ENCODE data around the gene NRG3. TPM values are rescaled to one million over a fixed set of nuclear protein-coding genes. Genes with fewer than 3 reads are reported as not detected.

Gene NRG3
- total RNA-seq, 1 donor: not detected

DNA sequence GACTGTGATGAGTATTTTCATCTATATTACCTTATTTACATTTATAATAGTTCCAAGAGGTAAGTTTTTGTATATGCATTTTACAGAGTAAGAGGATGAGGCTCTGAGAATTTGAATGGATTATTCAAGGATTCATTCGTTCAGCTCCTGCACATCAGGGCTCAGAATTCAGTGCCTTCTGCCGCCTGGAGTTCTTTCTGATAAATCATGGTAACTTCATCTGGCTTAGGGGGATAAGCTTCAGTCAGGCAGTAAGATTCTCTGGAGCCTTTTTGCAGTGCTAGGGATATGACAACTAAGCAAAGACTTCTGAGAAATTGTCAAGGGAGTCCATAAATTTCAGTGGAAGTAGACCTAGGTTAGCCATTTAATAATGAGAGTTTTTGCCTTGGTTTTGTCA, 668.6 kb downstream of the NRG3 start:
- no peak for DNase-seq (ENCODE audit: low read depth in 2 of 3, low spot score in 2 of 3)

DNA sequence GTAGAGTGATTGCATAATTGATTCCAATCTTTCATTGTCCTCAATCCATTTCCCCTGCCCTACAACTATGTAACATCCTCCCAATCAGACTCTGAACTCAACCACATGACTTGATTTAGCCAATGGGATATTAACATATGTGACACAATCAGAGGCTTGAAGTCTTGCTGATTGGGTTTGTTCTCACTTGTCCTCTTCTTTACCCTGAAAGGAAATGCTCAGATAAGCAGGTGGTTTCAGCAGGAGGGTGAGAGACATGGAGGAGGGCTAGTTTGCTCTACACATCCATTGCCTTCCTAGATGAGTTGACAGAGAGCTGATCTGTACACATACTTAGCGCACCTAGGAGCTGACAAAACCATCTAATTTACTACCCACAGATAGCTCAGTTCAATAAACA, 669.4 kb downstream of the NRG3 start:
- DNase-seq (ENCODE audit: low read depth in 2 of 3, low spot score in 2 of 3): no peak

DNA sequence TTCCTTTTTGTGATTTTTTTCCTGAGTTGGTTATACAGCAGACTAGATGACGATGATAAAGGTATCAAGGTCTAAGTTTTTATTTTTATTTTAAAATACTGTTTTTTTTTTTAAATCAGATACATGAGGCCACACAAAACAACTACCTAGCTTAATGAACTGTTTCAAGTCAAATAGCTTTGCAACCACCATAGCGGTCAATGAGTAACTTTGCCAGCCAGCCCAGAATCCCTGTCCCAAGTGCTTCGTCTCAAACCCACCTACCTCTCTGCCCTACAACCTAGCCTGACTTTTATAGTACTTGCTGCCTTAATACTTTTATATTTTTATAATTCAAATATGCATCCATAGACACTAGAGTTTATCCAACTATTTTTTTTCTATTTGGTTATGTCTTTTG, 676.5 kb downstream of the NRG3 start:
- DNase-seq (ENCODE audit: low read depth in 2 of 3, low spot score in 2 of 3): no peak

DNA sequence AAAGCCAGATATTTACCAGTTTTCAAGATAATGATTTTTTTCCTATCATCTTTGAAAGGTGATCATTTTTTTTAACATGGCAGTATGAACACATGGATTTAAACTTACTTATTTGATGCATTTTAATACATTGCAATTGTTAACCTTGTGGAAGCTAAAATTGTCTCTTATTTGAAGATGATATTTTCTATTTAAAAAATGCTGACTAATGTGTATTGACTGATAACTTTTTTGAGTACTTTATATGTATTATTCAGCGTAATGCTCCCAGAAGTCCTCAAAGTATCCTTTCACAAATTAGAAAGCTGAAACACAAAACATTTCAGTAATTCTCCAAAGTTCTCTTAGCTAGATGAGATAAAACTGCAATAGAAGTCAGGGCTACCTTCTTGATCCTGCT, 677.3 kb downstream of the NRG3 start:
- no peak for DNase-seq (ENCODE audit: low read depth in 2 of 3, low spot score in 2 of 3)

DNA sequence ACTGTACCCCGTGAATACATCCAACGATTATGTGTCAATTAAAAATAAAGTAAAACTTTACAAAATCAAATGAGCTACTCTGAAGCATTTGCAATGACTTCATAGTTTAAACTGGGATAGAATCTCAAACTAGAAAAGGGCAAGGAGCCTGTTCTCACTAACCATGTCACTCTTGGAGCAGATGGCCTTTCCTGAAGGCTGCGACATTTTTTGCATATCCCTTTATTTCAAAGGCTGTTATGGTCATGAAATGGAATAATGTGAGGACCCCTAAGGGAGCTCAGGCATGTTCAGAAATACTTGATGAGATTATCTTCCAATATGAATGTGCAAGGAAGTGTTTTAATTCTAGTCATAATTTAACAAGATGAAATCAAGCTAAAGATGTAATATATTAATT, 679.4 kb downstream of the NRG3 start:
- DNase-seq (ENCODE audit: low read depth in 2 of 3, low spot score in 2 of 3): no peak

DNA sequence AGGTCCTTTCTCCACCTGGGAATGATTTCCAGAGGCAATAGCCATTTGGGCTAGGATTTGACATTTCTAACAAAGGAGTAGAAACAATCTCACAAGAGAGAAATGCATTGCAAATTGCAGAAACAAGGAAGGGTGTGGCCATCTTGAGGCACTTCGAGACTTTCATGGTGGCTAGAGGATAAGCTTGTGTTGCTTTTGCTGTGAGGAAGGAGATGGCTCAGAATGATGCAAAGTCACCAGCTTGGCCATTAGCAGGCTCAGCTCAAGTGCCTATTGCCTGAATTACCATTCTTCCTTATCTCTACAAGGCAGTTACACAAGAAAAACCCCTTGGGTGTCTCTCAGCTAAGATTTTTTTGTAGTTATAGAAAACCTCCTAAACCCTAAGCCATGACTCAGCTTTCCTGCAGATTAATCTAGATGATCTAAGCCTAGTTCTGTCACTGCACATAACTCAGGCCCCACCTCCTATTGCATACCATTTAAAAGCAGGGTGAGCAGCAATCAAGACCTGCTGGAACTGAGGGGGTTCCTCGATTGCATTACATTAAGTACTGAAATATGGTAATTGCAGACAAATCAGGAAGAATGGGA, 683.1 kb downstream of the NRG3 start:
- no peak for DNase-seq (ENCODE audit: low read depth in 2 of 3, low spot score in 2 of 3)

DNA sequence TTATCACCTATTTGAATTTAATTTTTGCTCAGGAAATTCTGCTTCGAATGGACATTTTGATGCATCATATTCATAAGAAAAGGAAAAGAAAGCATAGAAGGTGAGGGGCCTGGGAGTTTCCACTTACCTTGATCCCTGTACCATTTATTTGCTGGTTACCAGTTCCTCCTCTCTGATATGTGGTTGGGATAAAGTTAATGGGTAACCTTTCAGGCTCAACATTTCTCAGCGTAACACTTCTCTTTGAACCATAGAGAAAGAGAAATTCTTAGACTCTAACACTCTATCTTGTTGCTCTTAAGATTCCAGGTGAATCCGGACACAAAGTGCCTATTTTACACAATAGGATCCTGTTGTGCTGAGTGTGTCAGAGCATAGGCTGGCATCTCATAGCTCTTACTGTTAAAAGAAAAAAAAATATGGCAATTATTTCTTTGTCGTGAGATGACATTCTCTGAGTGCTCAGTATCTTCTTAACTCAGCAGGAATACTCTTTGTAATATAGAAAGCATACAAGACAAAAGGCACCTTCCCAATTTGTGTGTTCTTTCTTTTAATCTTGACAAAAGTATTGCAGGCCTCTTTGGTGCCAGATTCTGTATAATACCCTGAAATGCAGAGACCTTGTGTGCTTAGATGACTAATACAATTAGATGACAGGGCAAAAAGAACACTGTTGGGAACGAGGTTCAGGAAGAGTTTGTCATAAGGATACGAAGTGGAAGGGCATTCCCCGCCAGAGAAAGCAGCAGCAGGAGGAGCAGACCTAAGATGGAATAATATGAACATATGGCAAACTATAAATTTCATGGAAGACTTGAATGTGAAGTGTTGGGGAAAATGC, 689.6 kb downstream of the NRG3 start:
- no peak for DNase-seq (ENCODE audit: low read depth in 2 of 3, low spot score in 2 of 3)

DNA sequence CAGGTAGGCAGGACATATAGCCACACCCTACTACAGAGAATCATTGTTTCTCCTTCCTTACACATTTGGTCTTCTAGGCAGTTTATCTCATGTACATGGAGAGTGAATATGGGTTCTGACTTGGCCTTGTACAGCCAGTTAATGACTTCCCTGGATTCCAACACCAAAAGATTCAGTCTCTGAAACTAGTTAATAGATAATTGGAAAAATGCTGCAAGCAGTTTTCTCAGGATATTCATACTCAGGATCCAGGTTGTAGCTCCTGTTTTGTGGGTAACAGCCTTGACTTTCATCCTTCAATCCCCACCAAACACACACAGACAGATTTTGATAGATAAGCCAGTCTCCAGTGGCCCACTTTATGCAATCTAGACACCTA, 690.2 kb downstream of the NRG3 start:
- no peak for DNase-seq (ENCODE audit: low read depth in 2 of 3, low spot score in 2 of 3)

DNA sequence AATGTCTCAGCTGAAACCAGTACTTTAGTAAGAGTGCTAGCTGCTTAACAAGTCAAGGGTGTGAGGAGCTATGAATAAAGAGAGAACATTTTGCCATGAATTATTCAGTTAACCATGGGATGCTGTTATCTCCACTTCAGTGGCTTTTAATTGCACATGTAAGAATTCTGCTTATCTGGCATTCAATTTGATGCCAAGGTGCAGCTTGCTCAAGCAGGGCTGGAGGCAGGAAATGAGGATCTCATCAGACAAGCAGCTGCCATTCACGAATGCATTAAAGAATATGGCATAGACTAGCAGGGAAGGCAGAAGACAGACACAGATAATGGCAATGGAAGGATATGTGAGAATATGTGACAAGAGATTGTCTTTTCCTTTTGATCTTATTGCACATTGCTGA, 697.8 kb downstream of the NRG3 start:
- DNase-seq (ENCODE audit: low read depth in 2 of 3, low spot score in 2 of 3): no peak

DNA sequence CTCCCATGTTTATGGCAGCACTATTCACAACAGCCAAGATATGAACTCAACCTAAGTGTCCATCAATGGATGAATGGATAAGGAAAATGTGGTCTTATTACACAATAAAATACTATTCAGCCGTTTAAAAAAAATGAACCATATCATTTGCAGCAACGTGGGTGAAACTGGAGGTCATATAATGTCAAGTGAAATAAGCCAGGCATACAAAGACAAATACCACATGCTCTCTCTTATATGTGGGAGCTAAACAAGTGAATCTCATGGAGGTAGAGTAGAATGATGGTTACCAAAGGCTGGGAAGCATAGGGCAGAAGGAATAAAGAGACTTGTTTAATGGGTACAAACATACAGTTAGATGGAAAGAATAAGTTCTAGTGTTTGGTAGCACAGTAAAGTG, 699.1 kb downstream of the NRG3 start:
- DNase-seq (ENCODE audit: low read depth in 2 of 3, low spot score in 2 of 3): no peak

DNA sequence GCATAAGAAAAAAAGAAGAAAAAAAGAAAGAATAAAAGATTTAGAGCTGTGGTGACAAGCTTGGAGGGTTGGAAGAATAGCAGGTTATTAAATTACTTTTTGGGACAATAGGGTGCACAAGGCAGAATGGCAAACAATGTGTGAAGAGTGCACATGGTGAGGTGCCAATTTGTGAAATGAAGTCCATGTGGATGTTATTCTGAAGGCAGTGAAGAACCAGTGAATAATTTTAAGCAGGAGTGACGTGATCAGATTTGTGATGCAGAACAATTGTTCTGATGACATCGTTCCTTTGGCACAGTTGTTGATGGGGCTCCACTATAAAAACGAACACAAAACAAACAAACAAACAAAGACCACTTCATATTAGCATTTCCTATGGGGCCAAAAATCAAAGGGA, 700.3 kb downstream of the NRG3 start:
- no peak for DNase-seq (ENCODE audit: low read depth in 2 of 3, low spot score in 2 of 3)

DNA sequence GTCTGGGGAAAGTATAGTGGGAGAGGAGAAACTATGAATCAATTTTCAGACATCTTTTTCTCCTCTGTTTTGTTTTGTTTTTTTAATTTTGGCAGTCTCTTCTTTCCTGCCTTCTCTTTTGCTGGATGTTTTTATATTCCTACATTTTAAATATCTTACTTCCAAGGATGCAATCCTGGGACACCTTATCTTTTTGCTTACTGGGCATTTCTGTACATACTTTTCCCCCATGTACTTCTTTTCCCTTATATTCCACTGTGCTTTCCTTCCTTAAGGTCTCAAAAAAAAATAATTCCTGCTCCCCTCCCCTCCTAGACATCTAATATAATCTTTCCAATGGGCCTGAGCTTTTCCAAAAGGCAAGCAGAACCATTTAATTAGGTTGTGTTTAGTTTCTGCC, 701.1 kb downstream of the NRG3 start:
- DNase-seq (ENCODE audit: low read depth in 2 of 3, low spot score in 2 of 3): no peak

DNA sequence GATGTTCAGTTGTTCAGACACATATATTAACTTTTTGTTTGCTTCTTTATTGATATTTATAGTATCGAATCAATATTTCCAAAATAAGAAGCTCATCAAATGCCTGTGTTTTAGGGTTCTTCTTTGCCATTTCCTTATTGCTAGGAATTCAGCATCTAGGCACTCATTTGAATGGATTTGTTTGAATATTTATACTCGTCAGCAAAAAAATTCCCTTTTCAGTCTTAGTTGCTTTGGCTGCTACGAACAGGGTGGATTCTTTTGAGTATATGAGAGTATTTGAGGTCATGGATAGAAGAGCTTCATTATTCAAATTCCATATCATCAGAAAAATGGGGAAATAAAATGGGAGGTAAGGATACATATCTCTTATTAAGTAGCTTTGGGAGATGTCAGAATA, 706.9 kb downstream of the NRG3 start:
- DNase-seq (ENCODE audit: low read depth in 2 of 3, low spot score in 2 of 3): no peak

DNA sequence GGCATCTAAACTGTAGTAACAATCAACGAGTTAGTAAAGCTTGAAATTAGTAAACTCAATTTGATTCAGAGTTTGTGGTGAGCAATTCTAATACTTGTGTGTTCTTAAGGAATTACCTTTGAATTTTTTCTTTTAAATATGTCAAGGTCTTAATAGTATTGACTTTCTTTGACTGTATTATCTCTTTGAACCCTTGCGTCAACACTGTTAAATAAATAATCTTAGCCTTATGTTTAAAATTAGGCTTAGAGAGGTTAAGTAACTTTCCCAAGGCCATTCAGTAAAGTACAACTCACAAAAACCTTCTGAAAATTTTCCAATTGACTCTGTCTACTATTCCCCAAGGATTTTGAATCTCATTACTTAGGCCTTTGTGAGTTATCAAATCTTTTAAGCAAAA, 716.4 kb downstream of the NRG3 start:
- no peak for DNase-seq (ENCODE audit: low read depth in 2 of 3, low spot score in 2 of 3)

DNA sequence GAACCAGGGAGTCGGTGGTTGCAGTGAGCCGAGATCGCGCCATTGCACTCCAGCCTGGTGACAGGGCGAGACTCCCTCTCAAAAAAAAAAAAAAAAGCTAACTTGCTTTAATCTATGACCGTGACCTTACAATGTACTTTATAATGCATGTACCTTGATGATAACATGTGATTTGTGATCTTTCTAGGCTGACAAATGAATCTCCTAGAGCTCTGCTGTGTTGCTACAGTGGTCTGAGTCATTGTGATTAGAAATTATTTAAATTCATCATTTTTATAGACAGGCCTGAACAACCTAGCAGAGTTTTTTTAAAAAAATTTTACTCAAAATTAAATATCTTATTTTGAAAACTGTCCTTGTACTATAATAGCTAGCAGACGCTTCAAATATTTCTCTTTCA, 722.8 kb downstream of the NRG3 start:
- DNase-seq (ENCODE audit: low read depth in 2 of 3, low spot score in 2 of 3): no peak

DNA sequence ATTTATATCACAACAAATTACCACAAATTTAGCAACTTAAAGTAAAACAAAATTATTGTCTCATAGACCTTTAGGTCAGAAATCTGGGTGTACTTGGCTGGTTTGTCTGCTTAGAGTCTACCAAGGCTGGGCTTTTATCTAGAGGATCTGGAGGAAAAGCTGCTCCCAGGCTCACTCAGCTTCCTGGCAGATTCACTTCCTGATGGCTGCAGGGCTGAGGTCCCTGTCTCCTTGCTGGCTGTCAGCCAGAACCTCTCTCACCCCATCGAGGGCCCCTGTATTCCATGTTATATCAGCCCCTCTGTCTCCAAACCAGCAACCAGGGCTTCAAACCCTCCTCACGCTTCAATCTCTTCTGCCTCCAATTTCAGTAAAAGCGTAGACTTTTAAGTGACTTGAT, 734.9 kb downstream of the NRG3 start:
- no peak for DNase-seq (ENCODE audit: low read depth in 2 of 3, low spot score in 2 of 3)

DNA sequence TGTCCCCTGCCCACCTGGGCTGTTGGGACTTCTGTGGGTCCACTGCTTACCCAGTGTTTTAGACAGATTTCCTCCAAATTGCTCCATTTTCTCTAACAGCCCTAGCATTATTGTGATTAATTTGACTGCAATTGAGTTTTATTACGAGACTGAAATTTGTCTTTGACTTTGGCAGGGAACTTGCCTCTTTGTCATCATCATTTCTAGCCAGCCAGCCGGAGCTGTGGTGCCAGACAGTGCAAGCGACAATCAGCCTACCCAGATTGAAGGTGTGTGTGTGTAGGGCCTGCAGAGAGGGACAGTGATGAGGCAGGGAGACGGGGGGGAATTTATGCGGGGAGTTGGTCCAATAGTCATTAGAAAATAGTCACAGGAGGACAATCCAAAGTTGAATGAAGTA, 743.0 kb downstream of the NRG3 start:
- no peak for DNase-seq (ENCODE audit: low read depth in 2 of 3, low spot score in 2 of 3)

DNA sequence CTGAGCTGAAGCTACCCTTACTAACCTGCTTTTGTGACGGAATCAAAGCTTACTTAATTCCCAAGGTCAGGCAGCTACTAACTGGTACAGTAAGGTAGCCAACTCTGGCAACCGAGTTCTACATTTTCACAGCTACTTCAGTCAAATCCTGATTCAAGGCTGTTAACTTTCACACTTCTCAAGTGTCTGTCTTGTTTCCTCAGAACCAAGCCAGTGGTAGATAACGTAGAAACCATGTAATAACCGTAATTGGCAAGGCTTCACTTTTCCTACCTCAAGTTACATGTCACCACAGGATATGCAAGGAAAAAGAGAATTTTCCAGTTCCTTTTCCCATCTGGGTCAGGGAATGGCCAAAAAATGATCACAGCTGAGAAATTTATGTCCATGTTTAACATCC, 746.7 kb downstream of the NRG3 start:
- DNase-seq (ENCODE audit: low read depth in 2 of 3, low spot score in 2 of 3): no peak

DNA sequence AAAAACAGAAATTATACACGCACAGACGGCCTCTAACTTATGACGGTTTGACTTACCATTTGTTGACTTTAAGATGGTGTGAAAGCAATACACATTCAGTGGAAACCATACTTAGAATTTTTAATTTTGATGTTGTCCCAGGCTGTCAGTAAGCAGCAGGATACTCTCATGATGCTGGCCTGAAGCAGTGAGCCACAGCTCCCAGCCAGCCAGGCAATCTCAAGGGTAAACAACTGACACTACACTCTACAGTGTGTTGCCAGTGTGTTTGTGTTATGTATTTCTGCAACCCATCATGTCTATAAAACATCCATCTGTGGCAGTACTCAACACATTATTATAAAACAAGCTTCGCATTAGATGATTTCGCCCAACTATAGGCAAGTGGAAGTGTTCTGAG, 747.5 kb downstream of the NRG3 start:
- DNase-seq (ENCODE audit: low read depth in 2 of 3, low spot score in 2 of 3): no peak

DNA sequence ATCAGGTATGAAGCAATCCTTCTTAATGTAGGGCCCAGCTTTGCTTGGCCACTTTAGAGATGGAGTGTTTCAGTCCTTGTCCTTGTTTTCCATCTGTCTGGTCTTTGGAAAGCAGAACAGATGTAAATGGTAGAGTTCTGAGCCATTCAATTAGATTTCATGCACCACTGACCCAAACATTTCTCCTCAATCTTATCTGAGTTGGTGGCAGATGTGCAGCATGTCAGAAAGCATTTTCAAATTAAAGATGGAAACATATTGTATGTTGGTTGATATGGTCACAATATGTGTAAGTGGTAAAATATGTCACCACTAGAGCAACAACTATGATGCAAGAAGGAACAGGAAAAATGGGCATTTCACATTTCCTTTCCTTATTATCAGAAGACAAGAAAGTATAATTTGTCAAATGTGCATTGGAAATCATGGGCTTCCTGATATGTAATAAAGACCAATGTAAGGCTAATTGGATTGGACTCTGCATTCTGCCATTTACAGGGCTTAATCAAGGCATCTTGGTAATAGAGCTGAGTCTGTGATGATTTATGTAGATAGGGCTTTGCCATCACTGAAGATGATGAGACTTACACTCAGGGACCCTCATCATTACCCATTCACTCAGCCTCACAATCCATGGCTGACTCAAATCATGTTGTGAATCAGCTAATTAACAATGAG, 750.7 kb downstream of the NRG3 start:
- no peak for DNase-seq (ENCODE audit: low read depth in 2 of 3, low spot score in 2 of 3)

DNA sequence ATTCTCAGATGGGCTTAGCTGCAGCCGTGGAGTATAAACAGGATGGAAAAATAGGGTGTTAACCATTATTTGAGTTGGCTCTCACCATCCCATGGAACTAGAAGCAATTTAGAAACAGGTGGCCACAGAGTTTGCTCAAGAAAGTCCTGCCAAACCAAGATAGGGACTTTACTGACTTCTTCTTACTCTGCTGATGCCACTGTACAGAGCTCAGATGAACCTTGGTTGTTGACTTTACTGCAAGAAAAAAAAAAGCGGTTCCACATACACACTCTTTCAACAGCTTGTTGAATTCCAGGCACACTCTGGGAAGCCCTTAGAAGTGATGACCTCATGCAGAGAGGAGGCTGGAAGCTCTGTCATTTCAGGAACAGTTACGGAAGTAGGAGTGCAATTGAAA, 753.4 kb downstream of the NRG3 start:
- no peak for DNase-seq (ENCODE audit: low read depth in 2 of 3, low spot score in 2 of 3)

DNA sequence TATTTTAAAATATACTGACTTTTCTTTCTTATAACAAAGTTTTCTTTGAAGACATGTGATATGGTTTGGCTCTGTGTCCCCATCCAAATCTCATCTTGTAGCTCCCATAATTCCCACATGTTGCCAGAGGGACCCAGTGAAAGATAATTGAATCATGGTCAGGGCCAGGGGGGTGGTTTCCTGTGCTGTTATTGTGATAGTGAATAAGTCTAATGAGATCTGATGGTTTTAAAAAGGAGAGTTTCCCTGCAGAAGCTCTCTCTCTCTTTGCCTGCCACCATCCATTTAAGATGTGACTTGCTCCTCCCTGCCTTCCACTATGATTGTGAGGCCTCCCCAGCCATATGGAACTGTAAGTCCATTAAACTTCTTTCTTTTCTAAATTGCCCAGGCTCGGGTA, 768.1 kb downstream of the NRG3 start:
- no peak for DNase-seq (ENCODE audit: low read depth in 2 of 3, low spot score in 2 of 3)

Measured in hematopoietic multipotent progenitor cell (in vitro differentiated cells).